ENCODE results near the gene PLCB2. TPM values are rescaled to one million over a fixed set of nuclear protein-coding genes. Genes with fewer than 3 reads are reported as not detected.

Gene PLCB2
- total and polyA plus RNA-seq, 2 experiments from 2014 or later, result 9.5 to 13.8 TPM

- TF ChIP-seq CTCF (conservative IDR thresholded peaks at IDR 0.05; ENCODE audit: low read depth in 2 of 2) (no peak), CREB1 (CRISPR knock-in tag; IDR thresholded peaks at IDR 0.05; ENCODE audit: low read depth) (no peak), ZNF462 (CRISPR knock-in tag; IDR thresholded peaks at IDR 0.05) (no peak)
Measured at GRCh38 chr15:40322531-40323238, 14.9 kb upstream of the PLCB2 start (continued).

- H3K9me3 Mint-ChIP-seq, result no peaks in the 10 kb centered on the region; the same call in 2 of the 3 replicates
- DNase-seq (ENCODE audit: low spot score) (peak; percentile 89), ATAC-seq (peak; percentile 14)
- Histone ChIP-seq H3K27ac (ENCODE audit: low read depth) (no peak overlapping the region), H3K79me2 (replicated peaks; ENCODE audit: insufficient read depth) (peaks cover 16% of the 10 kb centered on the region), H4K20me1 (replicated peaks; ENCODE audit: insufficient read depth) (peaks cover 9% of the 10 kb centered on the region), H3F3A (replicated peaks; ENCODE audit: low read depth) (peaks cover 13% of the 10 kb centered on the region; the same call in 1 of the 2 replicates), H2AFZ (no peak overlapping the region), H3K4me2 (no peak overlapping the region), H3K36me3 (ENCODE audit: insufficient read depth) (no peaks in the 10 kb centered on the region), H3K4me3 (no peak overlapping the region), H3K4me1 (ENCODE audit: insufficient read depth) (peaks cover 28% of the 10 kb centered on the region), H3K27me3 (ENCODE audit: insufficient read depth) (peaks cover 34% of the 10 kb centered on the region), H3K9me2 (ENCODE audit: insufficient read depth) (no peaks in the 10 kb centered on the region)
- H3K27ac Mint-ChIP-seq, result no peak overlapping the region
- peaks cover 34% of the 10 kb centered on the region for H3K27me3 Mint-ChIP-seq (ENCODE audit: insufficient read depth, low read depth, poor library complexity)
- peak overlapping the region; percentile 6; the same call in 1 of the 3 replicates for H3K4me3 Mint-ChIP-seq
- peak; percentile 80 to 98 for TF ChIP-seq CTCF (conservative IDR thresholded peaks at IDR 0.05; ENCODE audit: low read depth in 2 of 2)
- TF ChIP-seq EZH2phosphoT487 (IDR thresholded peaks at IDR 0.05; ENCODE audit: unreplicated experiment), result no peak
- H3K36me3 Mint-ChIP-seq (ENCODE audit: low read depth), result peaks cover 6% of the 10 kb centered on the region; the same call in 2 of the 3 replicates
- H3K4me1 Mint-ChIP-seq, result peaks cover 34% of the 10 kb centered on the region
Measured at GRCh38 chr15:40320931-40321371, 13.2 kb upstream of the PLCB2 start.

Measured in GM23338 (cell line).